ENCODE data around the gene LLGL1.

DNA sequence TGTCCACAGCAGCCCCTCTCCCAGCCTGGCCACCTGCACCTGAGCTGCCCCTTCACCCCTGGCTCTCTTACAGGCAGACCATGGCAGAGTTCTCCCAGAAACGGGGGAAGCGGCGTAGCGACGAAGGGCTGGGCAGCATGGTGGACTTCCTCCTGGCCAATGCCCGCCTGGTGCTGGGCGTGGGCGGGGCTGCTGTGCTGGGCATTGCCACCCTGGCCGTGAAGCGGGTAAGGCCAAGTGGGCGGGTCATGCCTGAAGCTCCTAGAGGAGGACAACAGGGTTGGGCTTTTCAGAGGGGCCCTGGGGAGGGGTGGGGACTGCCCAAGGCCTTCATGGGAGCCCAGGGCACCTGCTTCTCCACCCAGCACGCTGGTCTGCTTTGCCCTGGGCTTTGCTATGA lies 37.2 kb downstream of the LLGL1 start:
- TF ChIP-seq POLR2A (IDR thresholded peaks at IDR 0.05; ENCODE audit: borderline replicate concordance, extremely low read depth, insufficient read depth, insufficient read length), result no peak
- TF ChIP-seq ZFX (IDR thresholded peaks at IDR 0.05), result no peak
- TF ChIP-seq, protein P1, sequence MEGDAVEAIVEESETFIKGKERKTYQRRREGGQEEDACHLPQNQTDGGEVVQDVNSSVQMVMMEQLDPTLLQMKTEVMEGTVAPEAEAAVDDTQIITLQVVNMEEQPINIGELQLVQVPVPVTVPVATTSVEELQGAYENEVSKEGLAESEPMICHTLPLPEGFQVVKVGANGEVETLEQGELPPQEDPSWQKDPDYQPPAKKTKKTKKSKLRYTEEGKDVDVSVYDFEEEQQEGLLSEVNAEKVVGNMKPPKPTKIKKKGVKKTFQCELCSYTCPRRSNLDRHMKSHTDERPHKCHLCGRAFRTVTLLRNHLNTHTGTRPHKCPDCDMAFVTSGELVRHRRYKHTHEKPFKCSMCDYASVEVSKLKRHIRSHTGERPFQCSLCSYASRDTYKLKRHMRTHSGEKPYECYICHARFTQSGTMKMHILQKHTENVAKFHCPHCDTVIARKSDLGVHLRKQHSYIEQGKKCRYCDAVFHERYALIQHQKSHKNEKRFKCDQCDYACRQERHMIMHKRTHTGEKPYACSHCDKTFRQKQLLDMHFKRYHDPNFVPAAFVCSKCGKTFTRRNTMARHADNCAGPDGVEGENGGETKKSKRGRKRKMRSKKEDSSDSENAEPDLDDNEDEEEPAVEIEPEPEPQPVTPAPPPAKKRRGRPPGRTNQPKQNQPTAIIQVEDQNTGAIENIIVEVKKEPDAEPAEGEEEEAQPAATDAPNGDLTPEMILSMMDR (IDR thresholded peaks at IDR 0.05 in 2 of 3, conservative IDR thresholded peaks at IDR 0.05 in 1 of 3; ENCODE audit: borderline replicate concordance in 1 of 3, insufficient read depth in 1 of 3, low read depth in 2 of 3, low read length in 2 of 3), result no peak
